CD14-positive monocyte (primary cell): ENCODE measurements around the gene MARCHF3. TPM values are rescaled to one million over a fixed set of nuclear protein-coding genes. Genes with fewer than 3 reads are reported as not detected.

ENCODE experiments used
- DNase-seq, 3 donors: peaks; one replicate each; pipeline ENCODE4 v3.0.0-alpha.2; 2011 to 2022
- H2AFZ ChIP-seq: 2 replicates; pipeline ENCODE4 v1.6.0; 2012; ENCODE audit warnings: mild to moderate bottlenecking, low read depth, low read length, inconsistent platforms; ENCODE audit not compliant: insufficient read depth, poor library complexity, severe bottlenecking
- H3K27ac ChIP-seq, 2 donors: 1 replicate in 1 of 2; 2 replicates in 1 of 2; pipeline ENCODE4 v1.5.1; 2012 to 2013; ENCODE audit warnings: low read length in 2 of 2, control low read depth in 1 of 2, inconsistent platforms in 1 of 2, low read depth in 1 of 2, mild to moderate bottlenecking in 1 of 2
- H3K27me3 ChIP-seq, 2 donors: one replicate each; pipeline versions ENCODE4 v1.6.0 to v1.6.1; 2011 to 2013; ENCODE audit warnings: low read length in 2 of 2; ENCODE audit not compliant: control insufficient read depth in 2 of 2, insufficient read depth in 2 of 2
- H3K36me3 ChIP-seq, 2 donors: replicated peaks in 1 of 2; 1 replicate in 1 of 2; 2 replicates in 1 of 2; pipeline versions ENCODE4 v1.5.1 to v1.6.1; 2012 to 2013; ENCODE audit warnings: low read length in 2 of 2, control low read depth in 1 of 2, inconsistent platforms in 1 of 2, mild to moderate bottlenecking in 1 of 2; ENCODE audit not compliant: insufficient read depth in 2 of 2, control insufficient read depth in 1 of 2
- H3K4me1 ChIP-seq, 2 donors: 1 replicate in 1 of 2; 2 replicates in 1 of 2; pipeline versions ENCODE4 v1.5.1 to v1.6.1; 2012 to 2013; ENCODE audit warnings: low read length in 2 of 2, control low read depth in 1 of 2, inconsistent platforms in 1 of 2, mild to moderate bottlenecking in 1 of 2, moderate library complexity in 1 of 2; ENCODE audit not compliant: insufficient read depth in 2 of 2, control insufficient read depth in 1 of 2
- H3K4me2 ChIP-seq: replicated peaks from 2 replicates; pipeline ENCODE3; 2012; ENCODE audit warnings: low read length, moderate library complexity, mild to moderate bottlenecking; ENCODE audit not compliant: poor library complexity, severe bottlenecking; ENCODE audit errors: extremely low read depth
- H3K4me3 ChIP-seq, 3 experiments: fragments of 200-600 bp in 1 of 3; sonication (generic) in 1 of 3; replicated peaks in 1 of 3; 1 replicate in 2 of 3; 2 replicates in 1 of 3; pipeline ENCODE4 v1.5.1; 2011 to 2013; ENCODE audit warnings: low read length in 3 of 3, mild to moderate bottlenecking in 3 of 3, control low read depth in 2 of 3, low read depth in 2 of 3, inconsistent platforms in 1 of 3, moderate library complexity in 1 of 3
- H3K79me2 ChIP-seq: 2 replicates; pipeline ENCODE4 v1.6.0; 2012; ENCODE audit warnings: mild to moderate bottlenecking, control low read depth, inconsistent platforms, low read length, moderate library complexity; ENCODE audit not compliant: insufficient read depth
- H3K9ac ChIP-seq: 2 replicates; pipeline ENCODE4 v1.6.0; 2017; ENCODE audit warnings: low read length, mild to moderate bottlenecking; ENCODE audit not compliant: insufficient read depth, poor library complexity, severe bottlenecking
- H3K9me3 ChIP-seq, 2 donors: replicated peaks in 1 of 2; 1 replicate in 1 of 2; 2 replicates in 1 of 2; pipeline versions ENCODE4 v1.5.1 to v1.6.1; 2012 to 2013; ENCODE audit warnings: low read length in 2 of 2, control low read depth in 1 of 2; ENCODE audit not compliant: control insufficient read depth in 1 of 2, insufficient read depth in 1 of 2
- H4K20me1 ChIP-seq: 2 replicates; pipeline ENCODE4 v1.6.0; 2012; ENCODE audit warnings: mild to moderate bottlenecking, low read length, control low read depth, moderate library complexity; ENCODE audit not compliant: insufficient read depth
- H3K27ac Mint-ChIP-seq, 7 donors: one replicate each; pipeline ENCODE4 v1.8.0; 2020; ENCODE audit warnings: mild to moderate bottlenecking in 7 of 7, mixed read lengths in 7 of 7, moderate library complexity in 6 of 7, inconsistent platforms in 2 of 7
- H3K27me3 Mint-ChIP-seq, 3 donors: one replicate each; pipeline ENCODE4 v1.8.0; 2021 to 2022; ENCODE audit warnings: low read depth in 3 of 3, mild to moderate bottlenecking in 3 of 3, mixed read lengths in 3 of 3, moderate library complexity in 3 of 3, inconsistent platforms in 1 of 3
- H3K36me3 Mint-ChIP-seq, 2 donors: one replicate each; pipeline ENCODE4 v1.8.0; 2020; ENCODE audit warnings: mixed read lengths in 2 of 2, inconsistent platforms in 1 of 2, mild to moderate bottlenecking in 1 of 2
- H3K4me1 Mint-ChIP-seq: one replicate; pipeline ENCODE4 v1.8.0; 2020; ENCODE audit warnings: mild to moderate bottlenecking, mixed read lengths
- H3K4me3 Mint-ChIP-seq, 2 donors: one replicate each; pipeline ENCODE4 v1.8.0; 2020; ENCODE audit warnings: mild to moderate bottlenecking in 2 of 2, mixed read lengths in 2 of 2, moderate library complexity in 1 of 2
- H3K9me3 Mint-ChIP-seq, 7 donors: one replicate each; pipeline ENCODE4 v1.8.0; 2020 to 2022; ENCODE audit warnings: mixed read lengths in 7 of 7, mild to moderate bottlenecking in 6 of 7, moderate library complexity in 6 of 7, inconsistent platforms in 2 of 7
- CTCF ChIP-seq: fragments of 200-600 bp; IDR thresholded peaks from one replicate; pipeline ENCODE4 v1.8.0; 2022; ENCODE audit warnings: antibody characterized with exemption, mild to moderate bottlenecking
- WGBS: methylation state at CpG from one replicate; pipeline ENCODE4 v1.1.5; 2013; ENCODE audit warnings: missing lambda C conversion rate; ENCODE audit not compliant: insufficient coverage; 5-methylcytosine and 5-hydroxymethylcytosine counted together
- intact Hi-C, 2 donors: fragments of 100-400 bp; cut with micrococcal nuclease; formaldehyde crosslinking; loops; one replicate each; pipeline versions ENCODE4 v1.15.0 to v1.15.1; 2023
- polyA plus RNA-seq, 3 donors: library from polyadenylated mRNA; depleted of rRNA in 1 of 3; unstranded in 2 of 3; stranded (reverse) in 1 of 3; fragments of 300-500 nt in 2 of 3; fragments of >200 nt in 1 of 3; fragmentation: Illumina TruSeq in 2 of 3; gene quantifications; 1 replicate in 2 of 3; 2 replicates in 1 of 3; pipeline ENCODE4 v1.2.3, GENCODE V29; 2012 to 2021

Gene MARCHF3
- polyA plus RNA-seq, 3 donors = 0.88 to 1.6 (median 0.96) TPM

- H3K27ac Mint-ChIP-seq = peak overlapping the region in 1 of 7 donors; percentile 38
- no peak for DNase-seq
These were observed 192.3 kb downstream of the MARCHF3 start for GRCh38 chr5:126837906-126838539.

GRCh38 chr5:126837242-126837641, 193.1 kb downstream of the MARCHF3 start:
- Histone ChIP-seq H3K36me3 (peaks cover 50 to 71% of the 10 kb centered on the region in 2 donors), H4K20me1 (no peaks in the 10 kb centered on the region), H3K9ac (no peak overlapping the region), H3K27ac (peak overlapping the region in 1 of 2 donors; percentile 13), H3K4me1 (no peaks in the 10 kb centered on the region), H2AFZ (no peak overlapping the region), H3K9me3 (no peaks in the 10 kb centered on the region), H3K4me2 (no peak overlapping the region), H3K4me3 (no peak overlapping the region), H3K27me3 (no peaks in the 10 kb centered on the region), H3K79me2 (peaks cover 34% of the 10 kb centered on the region)
- no peaks in the 10 kb centered on the region for H3K27me3 Mint-ChIP-seq
- no peak for TF ChIP-seq CTCF
- WGBS = 90% methylated on average over 2 of the region's 4 CpGs
- intact Hi-C loops = no loop called here
- no peaks in the 10 kb centered on the region for H3K4me1 Mint-ChIP-seq
- peaks cover 66 to 78% of the 10 kb centered on the region in 2 donors for H3K36me3 Mint-ChIP-seq
- H3K27ac Mint-ChIP-seq = peak overlapping the region in 2 of 7 donors; percentile 20 to 72
- no peak for DNase-seq
- H3K9me3 Mint-ChIP-seq = peaks cover 0 to 2% (median 0%) of the 10 kb centered on the region in 7 donors
- H3K4me3 Mint-ChIP-seq = no peak overlapping the region

More at GRCh38 chr5:126837906-126838539, 192.3 kb downstream of the MARCHF3 start:
- no peaks in the 10 kb centered on the region for H3K4me1 Mint-ChIP-seq
- H3K36me3 Mint-ChIP-seq = peaks cover 64 to 74% of the 10 kb centered on the region in 2 donors
- intact Hi-C loops = no loop called here
- peaks cover 0 to 2% (median 0%) of the 10 kb centered on the region in 7 donors for H3K9me3 Mint-ChIP-seq
- Histone ChIP-seq H3K9me3 (no peaks in the 10 kb centered on the region), H3K9ac (no peak overlapping the region), H3K4me1 (no peaks in the 10 kb centered on the region), H3K4me3 (no peak overlapping the region), H2AFZ (no peak overlapping the region), H3K27me3 (no peaks in the 10 kb centered on the region), H3K36me3 (peaks cover 42 to 64% of the 10 kb centered on the region in 2 donors), H3K4me2 (no peak overlapping the region), H3K27ac (peak overlapping the region in 1 of 2 donors; percentile 13), H3K79me2 (peaks cover 29% of the 10 kb centered on the region), H4K20me1 (no peaks in the 10 kb centered on the region)
- H3K4me3 Mint-ChIP-seq = no peak overlapping the region
- TF ChIP-seq CTCF = no peak
- WGBS = 67% methylated on average over 3 of the region's 7 CpGs
- H3K27me3 Mint-ChIP-seq = no peaks in the 10 kb centered on the region
